ENCODE measurements around the gene WNT5B.
"Not testable (repeated sequence)": the region's sequence is repeated elsewhere in the genome, so short reads cannot be mapped to it uniquely, and the experiment has no call there.

Gene WNT5B

GRCh38 chr12:1692895-1693610 lies 64.0 kb downstream of the WNT5B start:
- DNase-seq, result no peak

GRCh38 chr12:1695097-1695496 lies 66.1 kb downstream of the WNT5B start:
- not testable (repeated sequence) for DNase-seq

DNA sequence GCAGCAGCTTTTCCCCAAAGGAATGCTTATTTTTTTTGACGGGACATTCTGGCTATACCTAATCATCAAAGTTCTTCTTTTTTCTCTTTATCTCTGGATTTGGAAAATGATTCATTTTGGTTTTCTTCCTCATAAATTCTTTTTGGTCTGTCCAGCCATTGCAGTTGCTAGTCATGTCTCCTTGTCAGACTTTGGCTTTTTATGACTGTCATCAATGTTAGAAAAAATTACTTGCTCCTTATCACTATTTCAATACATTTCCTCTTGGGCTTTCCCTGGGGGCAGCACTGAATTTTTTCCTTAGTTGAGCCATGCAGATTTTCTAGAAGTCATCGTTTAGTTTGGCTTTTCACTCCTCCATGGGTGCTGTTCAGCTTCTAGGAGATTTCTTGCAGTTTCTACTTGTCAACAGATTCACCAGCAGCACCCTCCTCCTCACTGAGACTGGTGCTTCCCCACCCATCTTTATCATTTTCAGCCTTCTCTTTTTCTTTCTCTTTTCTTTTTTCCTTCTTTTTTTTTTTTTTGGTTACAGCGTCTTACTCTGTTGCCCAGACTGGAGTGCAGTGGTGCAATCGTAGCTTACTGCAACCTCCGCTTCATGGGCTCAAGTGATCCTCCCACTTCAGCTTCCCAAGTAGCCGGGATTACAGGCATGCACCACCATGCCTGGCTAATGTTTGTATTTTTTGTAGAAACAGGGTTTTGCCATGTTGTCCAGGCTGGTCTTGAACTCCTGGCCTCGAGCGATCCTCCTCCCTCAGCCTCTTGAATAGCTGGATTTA lies 67.0 kb downstream of the WNT5B start:
- no peak for DNase-seq

DNA sequence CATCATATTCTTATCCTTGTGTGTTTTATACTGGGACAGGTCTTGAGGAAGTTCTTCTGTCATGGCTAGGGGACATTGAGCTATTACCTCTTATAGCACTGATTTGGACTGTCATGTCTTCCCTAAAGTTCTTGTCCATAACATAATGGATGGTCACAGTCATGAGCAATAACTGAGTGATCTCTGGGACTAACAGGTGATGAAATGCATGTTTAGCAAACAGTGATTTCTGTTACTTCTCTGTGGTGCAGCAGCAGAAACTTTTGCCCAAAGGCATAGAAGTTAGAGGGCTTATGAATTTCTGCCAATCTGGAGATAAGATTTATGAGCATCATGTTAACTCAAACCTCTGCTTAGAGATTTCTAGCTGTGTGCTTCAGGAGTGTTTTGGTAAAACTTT lies 67.8 kb downstream of the WNT5B start:
- no peak for DNase-seq
